ENCODE data around the gene GRIK1. TPM values are rescaled to one million over a fixed set of nuclear protein-coding genes. Genes with fewer than 3 reads are reported as not detected.

The GRIK1 gene
- total RNA-seq, 1 donor = not detected

GRCh38 chr21:29819675-29820326, 120.0 kb downstream of the GRIK1 start:
- no peaks in the 10 kb centered on the region for H4K20me1 ChIP-seq (ENCODE audit: insufficient read depth, low read length)
- no peak overlapping the region for H3K4me2 ChIP-seq (ENCODE audit: insufficient read depth, low read length)
- no peaks in the 10 kb centered on the region for H3K27me3 ChIP-seq (ENCODE audit: insufficient read depth, low read length)
- H3K79me2 ChIP-seq (ENCODE audit: insufficient read depth, low read length) = no peaks in the 10 kb centered on the region
- no peak for TF ChIP-seq CTCF (IDR thresholded peaks at IDR 0.05; ENCODE audit: extremely low read depth, low read depth, low read length)
- H3K9me3 ChIP-seq (ENCODE audit: low read depth, low read length) = no peaks in the 10 kb centered on the region
- no peak overlapping the region for H3K4me3 ChIP-seq (ENCODE audit: insufficient read depth, low read length)
- no peaks in the 10 kb centered on the region for H3K36me3 ChIP-seq (ENCODE audit: insufficient read depth, low read length)
- H3K27ac ChIP-seq (ENCODE audit: low read depth, low read length) = no peak overlapping the region
- H2AFZ ChIP-seq (ENCODE audit: low read length) = no peak overlapping the region
- DNase-seq (ENCODE audit: insufficient read length, low spot score, missing footprints) = no peak
- H3K4me1 ChIP-seq (ENCODE audit: insufficient read depth, low read length) = no peaks in the 10 kb centered on the region

- H3K4me3 ChIP-seq (ENCODE audit: insufficient read depth, low read length) = no peak overlapping the region
Measured at GRCh38 chr21:29818383-29818921, 121.3 kb downstream of the GRIK1 start.

GRCh38 chr21:29817450-29817849, 122.3 kb downstream of the GRIK1 start:
- H2AFZ ChIP-seq (ENCODE audit: low read length) = no peak overlapping the region
- TF ChIP-seq CTCF (IDR thresholded peaks at IDR 0.05; ENCODE audit: extremely low read depth, low read depth, low read length) = no peak

More at GRCh38 chr21:29818383-29818921, 121.3 kb downstream of the GRIK1 start:
- H3K4me2 ChIP-seq (ENCODE audit: insufficient read depth, low read length) = no peak overlapping the region
- H3K36me3 ChIP-seq (ENCODE audit: insufficient read depth, low read length) = no peaks in the 10 kb centered on the region
- no peaks in the 10 kb centered on the region for H3K4me1 ChIP-seq (ENCODE audit: insufficient read depth, low read length)
- no peak for TF ChIP-seq CTCF (IDR thresholded peaks at IDR 0.05; ENCODE audit: extremely low read depth, low read depth, low read length)
- H2AFZ ChIP-seq (ENCODE audit: low read length) = no peak overlapping the region
- H3K9me3 ChIP-seq (ENCODE audit: low read depth, low read length) = no peaks in the 10 kb centered on the region
- H3K79me2 ChIP-seq (ENCODE audit: insufficient read depth, low read length) = no peaks in the 10 kb centered on the region
- no peak for DNase-seq (ENCODE audit: insufficient read length, low spot score, missing footprints)
- no peak overlapping the region for H3K27ac ChIP-seq (ENCODE audit: low read depth, low read length)
- H4K20me1 ChIP-seq (ENCODE audit: insufficient read depth, low read length) = no peaks in the 10 kb centered on the region
- H3K27me3 ChIP-seq (ENCODE audit: insufficient read depth, low read length) = no peaks in the 10 kb centered on the region

GRCh38 chr21:29812947-29813346, 126.8 kb downstream of the GRIK1 start:
- no peaks in the 10 kb centered on the region for H4K20me1 ChIP-seq (ENCODE audit: insufficient read depth, low read length)
- H3K4me2 ChIP-seq (ENCODE audit: insufficient read depth, low read length) = no peak overlapping the region
- DNase-seq (ENCODE audit: insufficient read length, low spot score, missing footprints) = no peak
- no peak for TF ChIP-seq CTCF (IDR thresholded peaks at IDR 0.05; ENCODE audit: extremely low read depth, low read depth, low read length)
- H3K79me2 ChIP-seq (ENCODE audit: insufficient read depth, low read length) = no peaks in the 10 kb centered on the region
- no peak overlapping the region for H3K27ac ChIP-seq (ENCODE audit: low read depth, low read length)
- H3K4me1 ChIP-seq (ENCODE audit: insufficient read depth, low read length) = no peaks in the 10 kb centered on the region
- no peaks in the 10 kb centered on the region for H3K36me3 ChIP-seq (ENCODE audit: insufficient read depth, low read length)
- H3K27me3 ChIP-seq (ENCODE audit: insufficient read depth, low read length) = peaks cover 5% of the 10 kb centered on the region
- H3K9me3 ChIP-seq (ENCODE audit: low read depth, low read length) = no peaks in the 10 kb centered on the region
- no peak overlapping the region for H3K4me3 ChIP-seq (ENCODE audit: insufficient read depth, low read length)
- no peak overlapping the region for H2AFZ ChIP-seq (ENCODE audit: low read length)

More at GRCh38 chr21:29817450-29817849, 122.3 kb downstream of the GRIK1 start:
- Histone ChIP-seq H3K4me1 (ENCODE audit: insufficient read depth, low read length) (no peaks in the 10 kb centered on the region), H3K27ac (ENCODE audit: low read depth, low read length) (no peak overlapping the region), H3K27me3 (ENCODE audit: insufficient read depth, low read length) (no peaks in the 10 kb centered on the region), H3K4me3 (ENCODE audit: insufficient read depth, low read length) (no peak overlapping the region), H3K36me3 (ENCODE audit: insufficient read depth, low read length) (no peaks in the 10 kb centered on the region), H3K79me2 (ENCODE audit: insufficient read depth, low read length) (no peaks in the 10 kb centered on the region), H3K4me2 (ENCODE audit: insufficient read depth, low read length) (no peak overlapping the region), H4K20me1 (ENCODE audit: insufficient read depth, low read length) (no peaks in the 10 kb centered on the region), H3K9me3 (ENCODE audit: low read depth, low read length) (no peaks in the 10 kb centered on the region)
- DNase-seq (ENCODE audit: insufficient read length, low spot score, missing footprints) = no peak
